Measurements from ENCODE around the gene PRTG. TPM values are rescaled to one million over a fixed set of nuclear protein-coding genes. Genes with fewer than 3 reads are reported as not detected.
A peak's percentile ranks its signal among the peaks of the same experiment; 100 is the strongest.

PRTG gene
- total RNA-seq, 1 donor from 2014 or later: 19.4 TPM

- H3K27ac Mint-ChIP-seq (ENCODE audit: unreplicated experiment): peak overlapping the region; percentile 30
- H3K9me3 Mint-ChIP-seq (ENCODE audit: unreplicated experiment): no peaks in the 10 kb centered on the region
- DNase-seq: no peak
- peaks cover 6% of the 10 kb centered on the region for H3K4me1 Mint-ChIP-seq (ENCODE audit: low read depth, unreplicated experiment)
- H3K27me3 Mint-ChIP-seq (ENCODE audit: unreplicated experiment): no peaks in the 10 kb centered on the region
- no peak overlapping the region for H3K4me3 Mint-ChIP-seq (ENCODE audit: unreplicated experiment)
- H3K36me3 Mint-ChIP-seq (ENCODE audit: unreplicated experiment): no peaks in the 10 kb centered on the region
- no peak for TF ChIP-seq CTCF (IDR thresholded peaks at IDR 0.05; ENCODE audit: partially characterized antibody, unreplicated experiment)
Observed at GRCh38 chr15:55687792-55688191, 55.2 kb downstream of the PRTG start.

GRCh38 chr15:55685286-55685685 is 57.7 kb downstream of the PRTG start:
- DNase-seq: no peak
- TF ChIP-seq CTCF (IDR thresholded peaks at IDR 0.05; ENCODE audit: partially characterized antibody, unreplicated experiment): no peak
- no peaks in the 10 kb centered on the region for H3K36me3 Mint-ChIP-seq (ENCODE audit: unreplicated experiment)
- no peaks in the 10 kb centered on the region for H3K27me3 Mint-ChIP-seq (ENCODE audit: unreplicated experiment)
- no peaks in the 10 kb centered on the region for H3K9me3 Mint-ChIP-seq (ENCODE audit: unreplicated experiment)
- H3K4me1 Mint-ChIP-seq (ENCODE audit: low read depth, unreplicated experiment): peaks cover 6% of the 10 kb centered on the region
- H3K27ac Mint-ChIP-seq (ENCODE audit: unreplicated experiment): no peak overlapping the region
- no peak overlapping the region for H3K4me3 Mint-ChIP-seq (ENCODE audit: unreplicated experiment)

- Mint-ChIP-seq H3K4me1 (ENCODE audit: low read depth, unreplicated experiment) (peaks cover 4% of the 10 kb centered on the region), H3K27ac (ENCODE audit: unreplicated experiment) (no peak overlapping the region), H3K36me3 (ENCODE audit: unreplicated experiment) (no peaks in the 10 kb centered on the region), H3K9me3 (ENCODE audit: unreplicated experiment) (no peaks in the 10 kb centered on the region), H3K27me3 (ENCODE audit: unreplicated experiment) (no peaks in the 10 kb centered on the region), H3K4me3 (ENCODE audit: unreplicated experiment) (no peak overlapping the region)
- no peak for DNase-seq
- no peak for TF ChIP-seq CTCF (IDR thresholded peaks at IDR 0.05; ENCODE audit: partially characterized antibody, unreplicated experiment)
Observed at GRCh38 chr15:55683376-55683775, 59.6 kb downstream of the PRTG start.

GRCh38 chr15:55681631-55682030 is 61.3 kb downstream of the PRTG start:
- Mint-ChIP-seq H3K27ac (ENCODE audit: unreplicated experiment) (no peak overlapping the region), H3K4me3 (ENCODE audit: unreplicated experiment) (no peak overlapping the region), H3K27me3 (ENCODE audit: unreplicated experiment) (no peaks in the 10 kb centered on the region), H3K36me3 (ENCODE audit: unreplicated experiment) (no peaks in the 10 kb centered on the region), H3K4me1 (ENCODE audit: low read depth, unreplicated experiment) (peaks cover 4% of the 10 kb centered on the region), H3K9me3 (ENCODE audit: unreplicated experiment) (no peaks in the 10 kb centered on the region)
- DNase-seq: no peak
- no peak for TF ChIP-seq CTCF (IDR thresholded peaks at IDR 0.05; ENCODE audit: partially characterized antibody, unreplicated experiment)

- DNase-seq: no peak
- peaks cover 2% of the 10 kb centered on the region for H3K9me3 Mint-ChIP-seq (ENCODE audit: unreplicated experiment)
- H3K27me3 Mint-ChIP-seq (ENCODE audit: unreplicated experiment): peaks cover 2% of the 10 kb centered on the region
- H3K4me1 Mint-ChIP-seq (ENCODE audit: low read depth, unreplicated experiment): peaks cover 33% of the 10 kb centered on the region
- TF ChIP-seq CTCF (IDR thresholded peaks at IDR 0.05; ENCODE audit: partially characterized antibody, unreplicated experiment): no peak
- no peak overlapping the region for H3K4me3 Mint-ChIP-seq (ENCODE audit: unreplicated experiment)
- no peaks in the 10 kb centered on the region for H3K36me3 Mint-ChIP-seq (ENCODE audit: unreplicated experiment)
- H3K27ac Mint-ChIP-seq (ENCODE audit: unreplicated experiment): no peak overlapping the region
Observed at GRCh38 chr15:55676507-55676906, 66.4 kb downstream of the PRTG start.

All from glutamatergic neuron (in vitro differentiated cells).